ES-I3 (cell line): ENCODE data around the gene CPE.

ENCODE experiments used
- H3K36me3 ChIP-seq: 2 replicates; pipeline ENCODE4 v1.6.1; 2013; ENCODE audit warnings: mild to moderate bottlenecking, low read length, control low read depth, moderate library complexity; ENCODE audit not compliant: insufficient read depth
- H3K4me1 ChIP-seq: 2 replicates; pipeline ENCODE4 v1.6.1; 2013; ENCODE audit warnings: mild to moderate bottlenecking, control low read depth, low read length; ENCODE audit not compliant: insufficient read depth
- H3K9ac ChIP-seq: 2 replicates; pipeline ENCODE4 v1.6.1; 2013; ENCODE audit warnings: low read depth, mild to moderate bottlenecking, low read length, moderate library complexity
- H3K9me3 ChIP-seq: 2 replicates; pipeline ENCODE4 v1.6.1; 2013; ENCODE audit warnings: mild to moderate bottlenecking, low read length, moderate library complexity; ENCODE audit not compliant: control insufficient read depth, insufficient read depth

CPE gene

GRCh38 chr4:165537028-165537648, 158.3 kb downstream of the CPE start:
- Histone ChIP-seq H3K4me1 (no peaks in the 10 kb centered on the region), H3K9me3 (no peaks in the 10 kb centered on the region), H3K9ac (no peak overlapping the region), H3K36me3 (no peaks in the 10 kb centered on the region; the same call in 1 of the 2 replicates)

- no peaks in the 10 kb centered on the region for H3K9me3 ChIP-seq
- no peak overlapping the region for H3K9ac ChIP-seq
- H3K36me3 ChIP-seq, result no peaks in the 10 kb centered on the region
- no peaks in the 10 kb centered on the region for H3K4me1 ChIP-seq
Observed at GRCh38 chr4:165539801-165540200, 161.0 kb downstream of the CPE start.

GRCh38 chr4:165540206-165540830, 161.5 kb downstream of the CPE start:
- no peaks in the 10 kb centered on the region for H3K4me1 ChIP-seq
- H3K36me3 ChIP-seq, result no peaks in the 10 kb centered on the region
- no peaks in the 10 kb centered on the region for H3K9me3 ChIP-seq
- no peak overlapping the region for H3K9ac ChIP-seq

- Histone ChIP-seq H3K9ac (no peak overlapping the region), H3K36me3 (no peaks in the 10 kb centered on the region), H3K9me3 (no peaks in the 10 kb centered on the region), H3K4me1 (no peaks in the 10 kb centered on the region)
Observed at GRCh38 chr4:165541851-165542459, 163.1 kb downstream of the CPE start.

GRCh38 chr4:165542476-165542875, 163.7 kb downstream of the CPE start:
- Histone ChIP-seq H3K9ac (no peak overlapping the region), H3K9me3 (no peaks in the 10 kb centered on the region), H3K36me3 (no peaks in the 10 kb centered on the region), H3K4me1 (no peaks in the 10 kb centered on the region)
